Skeletal muscle satellite cell (primary cell): ENCODE data around the gene CLDN7.

Source experiments
- H3K27me3 ChIP-seq: 2 replicates; pipeline ENCODE4 v1.7.0; 2013; ENCODE audit warnings: low read length; ENCODE audit not compliant: control insufficient read depth, insufficient read depth
- H3K36me3 ChIP-seq: 2 replicates; pipeline ENCODE4 v1.7.0; 2013; ENCODE audit warnings: mild to moderate bottlenecking, control low read depth, low read length; ENCODE audit not compliant: insufficient read depth
- H3K4me1 ChIP-seq: 2 replicates; pipeline ENCODE4 v1.7.0; 2013; ENCODE audit warnings: low read length; ENCODE audit not compliant: control insufficient read depth, insufficient read depth
- H3K4me2 ChIP-seq: 2 replicates; pipeline ENCODE4 v1.7.0; 2013; ENCODE audit warnings: mild to moderate bottlenecking, low read length
- H3K4me3 ChIP-seq: 2 replicates; pipeline ENCODE4 v1.7.0; 2013; ENCODE audit warnings: low read length
- H3K9ac ChIP-seq: 2 replicates; pipeline ENCODE4 v1.7.0; 2013; ENCODE audit warnings: mild to moderate bottlenecking, low read depth, low read length, moderate library complexity
- H3K9me3 ChIP-seq: replicated peaks from 2 replicates; pipeline ENCODE4 v1.7.0; 2013; ENCODE audit warnings: mild to moderate bottlenecking, control low read depth, low read length

CLDN7 gene

DNA sequence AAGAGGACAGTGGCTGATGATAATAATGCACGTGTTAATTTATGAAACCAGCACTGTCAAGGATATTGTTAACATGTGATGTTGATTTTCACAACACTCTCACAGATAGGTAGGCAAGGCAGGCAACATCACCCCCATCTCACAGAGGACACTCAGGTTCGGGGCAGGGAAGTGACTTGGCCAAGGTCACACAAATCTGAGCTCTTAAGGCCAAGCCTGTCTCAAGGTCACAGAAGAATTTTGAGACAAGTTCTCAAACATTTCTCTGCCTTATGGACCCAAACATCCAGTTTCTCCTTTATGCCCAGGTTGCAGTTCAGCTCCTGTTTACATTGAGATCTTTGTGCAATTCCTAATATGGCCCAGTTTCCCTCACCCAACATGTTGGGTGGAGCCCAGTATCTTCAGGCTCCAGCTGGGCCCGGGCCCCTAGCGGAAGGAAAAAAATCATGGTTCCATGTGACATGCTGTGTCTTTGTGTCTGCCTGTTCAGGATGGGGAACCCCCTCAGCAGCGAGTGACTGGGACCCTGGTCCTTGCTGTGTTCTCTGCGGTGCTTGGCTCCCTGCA, 20.6 kb upstream of the CLDN7 start:
- Histone ChIP-seq H3K9ac (no peak overlapping the region), H3K27me3 (peaks cover 50% of the 10 kb centered on the region), H3K36me3 (no peaks in the 10 kb centered on the region), H3K4me3 (no peak overlapping the region), H3K4me2 (no peak overlapping the region), H3K9me3 (no peaks in the 10 kb centered on the region), H3K4me1 (peaks cover 17% of the 10 kb centered on the region)

GRCh38 chr17:7281953-7282751, 19.9 kb upstream of the CLDN7 start:
- peaks cover 43% of the 10 kb centered on the region for H3K27me3 ChIP-seq
- H3K9me3 ChIP-seq = no peaks in the 10 kb centered on the region
- H3K36me3 ChIP-seq = no peaks in the 10 kb centered on the region
- peaks cover 17% of the 10 kb centered on the region for H3K4me1 ChIP-seq
- H3K4me3 ChIP-seq = peak overlapping the region; percentile 60
- no peak overlapping the region for H3K9ac ChIP-seq
- peak overlapping the region; percentile 90 for H3K4me2 ChIP-seq

DNA sequence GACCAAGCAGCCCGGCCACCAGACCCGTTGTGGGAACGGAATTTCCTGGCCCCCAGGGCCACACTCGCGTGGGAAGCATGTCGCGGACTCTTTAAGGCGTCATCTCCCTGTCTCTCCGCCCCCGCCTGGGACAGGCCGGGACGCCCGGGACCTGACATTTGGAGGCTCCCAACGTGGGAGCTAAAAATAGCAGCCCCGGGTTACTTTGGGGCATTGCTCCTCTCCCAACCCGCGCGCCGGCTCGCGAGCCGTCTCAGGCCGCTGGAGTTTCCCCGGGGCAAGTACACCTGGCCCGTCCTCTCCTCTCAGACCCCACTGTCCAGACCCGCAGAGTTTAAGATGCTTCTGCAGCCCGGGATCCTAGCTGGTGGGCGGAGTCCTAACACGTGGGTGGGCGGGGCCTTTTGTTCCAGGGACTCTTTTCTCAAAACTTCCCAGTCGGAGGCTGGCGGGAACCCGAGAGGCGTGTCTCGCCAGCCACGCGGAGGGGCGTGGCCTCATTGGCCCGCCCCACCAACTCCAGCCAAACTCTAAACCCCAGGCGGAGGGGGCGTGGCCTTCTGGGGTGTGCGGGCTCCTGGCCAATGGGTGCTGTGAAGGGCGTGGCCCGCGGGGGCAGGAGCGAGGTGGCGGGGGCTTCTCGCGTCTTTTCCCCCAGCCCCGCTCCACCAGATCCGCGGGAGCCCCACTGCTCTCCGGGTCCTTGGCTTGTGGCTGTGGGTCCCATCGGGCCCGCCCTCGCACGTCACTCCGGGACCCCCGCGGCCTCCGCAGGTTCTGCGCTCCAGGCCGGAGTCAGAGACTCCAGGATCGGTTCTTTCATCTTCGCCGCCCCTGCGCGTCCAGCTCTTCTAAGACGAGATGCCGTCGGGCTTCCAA, 19.0 kb upstream of the CLDN7 start, which contains the start of gene SLC2A4:
TSS of gene SLC2A4 (plus strand) at position 645 of the 879 bp plus-strand sequence. CDS start at position 862, 217 bp downstream.
- Histone ChIP-seq H3K9ac (peak within 1 kb of the TSS; percentile 52), H3K4me3 (peak within 1 kb of the TSS; percentile 67), H3K4me2 (peak within 1 kb of the TSS; percentile 90), H3K4me1 (peaks cover 17% of the 10 kb centered on the region), H3K36me3 (no peaks in the 10 kb centered on the region), H3K9me3 (no peaks in the 10 kb centered on the region), H3K27me3 (peaks cover 41% of the 10 kb centered on the region)

DNA sequence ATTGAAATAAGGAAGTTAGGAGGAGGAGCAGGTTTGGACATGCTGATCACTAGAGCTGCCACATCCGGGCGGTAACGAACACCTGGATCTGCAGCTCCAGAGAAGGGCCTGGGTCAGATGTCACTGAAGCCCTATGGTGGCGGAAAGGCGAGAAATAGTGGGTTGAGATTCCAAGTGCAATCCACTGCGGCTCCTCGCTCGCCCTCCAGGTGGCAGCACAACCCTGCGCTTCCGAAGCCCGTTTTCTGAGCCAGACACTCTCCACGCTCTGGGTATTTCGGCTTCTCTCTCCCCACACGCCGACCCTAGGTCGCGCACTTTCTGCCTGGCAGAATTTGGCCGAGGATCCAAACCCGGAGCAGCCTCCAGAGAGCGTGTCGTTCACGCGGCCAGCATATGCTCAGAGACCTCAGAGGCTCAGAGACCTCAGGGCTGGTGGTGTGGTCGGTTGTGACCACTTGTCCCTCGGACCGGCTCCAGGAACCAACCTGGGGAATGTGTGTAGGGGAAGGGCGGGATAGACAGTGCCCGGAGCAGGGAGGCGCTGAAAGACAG, 18.3 kb upstream of the CLDN7 start:
- Histone ChIP-seq H3K4me2 (peak overlapping the region; percentile 90), H3K27me3 (peaks cover 34% of the 10 kb centered on the region), H3K9ac (peak overlapping the region; percentile 52), H3K9me3 (no peaks in the 10 kb centered on the region), H3K4me3 (peak overlapping the region; percentile 67), H3K4me1 (peaks cover 17% of the 10 kb centered on the region), H3K36me3 (no peaks in the 10 kb centered on the region)

DNA sequence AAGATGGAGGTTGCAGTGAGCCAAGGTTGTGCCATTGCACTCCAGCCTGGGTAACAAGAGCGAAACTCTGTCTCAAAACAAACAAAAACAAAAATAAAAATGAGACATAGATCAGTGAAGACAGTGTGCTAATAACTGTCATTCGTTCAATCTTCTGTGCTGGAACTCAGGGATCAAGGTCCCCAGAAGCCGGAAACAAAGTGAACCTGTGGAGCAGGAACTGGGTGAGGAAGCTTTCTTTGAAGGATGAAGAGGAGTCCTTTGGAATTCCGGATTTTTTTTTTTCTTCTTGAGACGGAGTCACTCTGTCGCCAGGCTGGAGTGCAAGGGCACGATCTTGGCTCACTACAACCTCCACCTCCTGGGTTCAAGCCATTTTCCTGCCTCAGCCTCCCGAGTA, 17.2 kb upstream of the CLDN7 start:
- Histone ChIP-seq H3K4me2 (no peak overlapping the region), H3K27me3 (peaks cover 27% of the 10 kb centered on the region), H3K36me3 (no peaks in the 10 kb centered on the region), H3K4me3 (no peak overlapping the region), H3K9ac (no peak overlapping the region), H3K9me3 (no peaks in the 10 kb centered on the region), H3K4me1 (peaks cover 17% of the 10 kb centered on the region)

DNA sequence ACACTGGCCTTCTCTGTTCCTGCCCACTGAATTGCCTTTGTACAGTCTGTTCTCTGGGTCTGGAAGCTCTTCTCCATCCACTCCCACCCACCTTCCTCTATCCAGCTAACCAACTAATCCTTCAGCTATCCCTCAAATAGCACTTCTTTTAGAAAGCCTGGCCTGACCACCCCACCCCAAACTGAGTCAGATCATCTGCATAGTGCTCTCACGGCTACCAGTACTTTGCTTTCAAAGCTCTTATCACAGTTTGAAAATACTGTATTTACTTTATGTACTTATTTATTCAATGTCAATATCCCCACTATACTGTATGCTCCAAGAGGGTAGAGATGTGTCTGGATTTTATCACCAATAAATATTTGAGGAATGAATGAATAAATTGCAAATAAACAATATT, 4.5 kb upstream of the CLDN7 start:
- Histone ChIP-seq H3K4me3 (peak overlapping the region; percentile 13), H3K27me3 (no peaks in the 10 kb centered on the region), H3K9ac (no peak overlapping the region), H3K4me2 (peak overlapping the region; percentile 10), H3K36me3 (no peaks in the 10 kb centered on the region), H3K9me3 (no peaks in the 10 kb centered on the region), H3K4me1 (peaks cover 28% of the 10 kb centered on the region)

- H3K27me3 ChIP-seq = no peaks in the 10 kb centered on the region
- H3K4me3 ChIP-seq = no peak overlapping the region
- peaks cover 53% of the 10 kb centered on the region for H3K4me1 ChIP-seq
Measured at GRCh38 chr17:7263801-7264078, 1.5 kb upstream of the CLDN7 start.

GRCh38 chr17:7262935-7263800, 890 bp upstream of the CLDN7 start:
- H3K9ac ChIP-seq = peak overlapping the region; percentile 31
- no peaks in the 10 kb centered on the region for H3K27me3 ChIP-seq
- H3K4me3 ChIP-seq = peak overlapping the region; percentile 59
- peaks cover 14% of the 10 kb centered on the region for H3K36me3 ChIP-seq
- peaks cover 56% of the 10 kb centered on the region for H3K4me1 ChIP-seq
- H3K9me3 ChIP-seq = no peaks in the 10 kb centered on the region
- H3K4me2 ChIP-seq = peak overlapping the region; percentile 86

More at GRCh38 chr17:7263801-7264078, 1.5 kb upstream of the CLDN7 start:
- H3K9me3 ChIP-seq = no peaks in the 10 kb centered on the region
- H3K4me2 ChIP-seq = peak overlapping the region; percentile 14
- peaks cover 10% of the 10 kb centered on the region for H3K36me3 ChIP-seq
- H3K9ac ChIP-seq = no peak overlapping the region

GRCh38 chr17:7261379-7262191, 693 bp downstream of the CLDN7 start:
- Histone ChIP-seq H3K9ac (peak overlapping the region; percentile 67), H3K4me2 (peak overlapping the region; percentile 86), H3K27me3 (no peaks in the 10 kb centered on the region), H3K9me3 (no peaks in the 10 kb centered on the region), H3K4me3 (peak overlapping the region; percentile 59), H3K36me3 (peaks cover 19% of the 10 kb centered on the region), H3K4me1 (peaks cover 53% of the 10 kb centered on the region)
